NCI-H1105 (cell line): Measurements from ENCODE around the gene IFNK.

Experiments
- DNase-seq: peaks from one replicate; lab custom pipeline; 2025; lab: John Stamatoyannopoulos, UW

Gene IFNK

DNA sequence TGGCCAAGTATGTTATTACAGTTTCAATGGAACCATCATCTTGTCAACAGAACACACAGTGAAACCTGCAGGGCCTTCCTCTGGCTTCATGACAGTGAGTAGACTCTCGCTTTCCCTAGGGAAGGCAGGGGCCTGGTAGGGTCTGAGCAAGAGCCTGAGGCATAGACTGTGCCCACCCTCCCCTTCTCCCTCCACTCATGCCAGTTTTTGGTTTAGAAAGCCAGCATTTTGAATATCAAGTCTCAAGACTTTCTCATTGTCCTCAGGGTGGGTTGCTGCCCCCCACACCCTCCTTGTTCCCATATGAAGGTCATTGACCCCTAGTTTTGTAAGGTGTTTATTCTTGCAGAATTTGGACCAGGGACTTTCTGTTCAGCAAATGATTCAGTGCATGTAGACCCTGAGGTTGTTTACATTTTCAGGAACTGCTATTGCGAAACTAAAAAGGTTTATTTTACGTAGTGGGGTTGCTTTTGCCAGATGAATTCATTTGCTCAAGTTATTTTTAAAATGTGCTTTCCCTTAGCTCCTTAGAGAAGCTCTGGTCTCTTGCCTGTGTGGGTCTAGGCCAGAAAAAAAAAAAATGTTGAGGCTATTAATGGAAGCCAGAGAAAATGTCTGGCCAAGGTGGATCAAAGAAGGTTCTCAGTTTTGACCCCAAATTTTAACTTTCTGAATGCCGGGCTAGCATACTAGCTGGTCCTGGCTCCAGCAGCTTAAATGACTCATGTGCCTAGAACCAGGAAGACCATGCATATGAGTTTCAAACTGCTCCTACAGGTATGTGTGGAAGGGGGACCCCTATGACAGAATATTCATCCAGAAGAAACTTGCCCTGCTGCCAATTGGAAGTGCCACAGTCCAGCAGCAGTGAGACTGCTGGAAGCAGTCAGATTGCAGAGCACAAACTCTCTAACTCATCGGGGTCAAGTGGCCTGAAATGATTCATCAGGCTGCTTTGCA lies 15.7 kb downstream of the IFNK start:
- DNase-seq = no peak

GRCh38 chr9:27540502-27540901 lies 16.4 kb downstream of the IFNK start:
- no peak for DNase-seq

GRCh38 chr9:27541740-27542139 lies 17.6 kb downstream of the IFNK start:
- DNase-seq = no peak

DNA sequence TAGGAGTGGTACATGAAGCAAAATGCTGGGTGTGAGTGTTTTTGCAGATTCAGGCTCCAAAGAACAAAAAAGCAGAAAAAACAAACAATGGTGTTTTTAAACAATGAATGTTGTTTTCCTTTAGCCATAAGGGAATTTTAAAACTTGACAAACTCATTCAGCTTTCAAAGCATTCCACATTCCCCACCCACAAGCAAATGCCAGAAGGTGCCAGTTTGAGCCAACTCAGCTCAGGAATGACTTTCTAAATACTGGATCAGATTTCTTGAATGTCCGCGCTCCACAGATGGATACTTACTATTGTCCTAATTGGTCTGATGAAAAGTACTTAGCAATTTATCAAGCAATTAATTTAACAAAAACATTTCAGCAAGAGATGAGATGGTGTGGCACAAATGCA lies 18.4 kb downstream of the IFNK start:
- no peak for DNase-seq

GRCh38 chr9:27545471-27545870 lies 21.4 kb downstream of the IFNK start:
- no peak for DNase-seq

GRCh38 chr9:27548055-27548741 lies 24.1 kb downstream of the IFNK start:
- DNase-seq = no peak

- DNase-seq = no peak
These were observed 25.2 kb downstream of the IFNK start for GRCh38 chr9:27549196-27549755.

DNA sequence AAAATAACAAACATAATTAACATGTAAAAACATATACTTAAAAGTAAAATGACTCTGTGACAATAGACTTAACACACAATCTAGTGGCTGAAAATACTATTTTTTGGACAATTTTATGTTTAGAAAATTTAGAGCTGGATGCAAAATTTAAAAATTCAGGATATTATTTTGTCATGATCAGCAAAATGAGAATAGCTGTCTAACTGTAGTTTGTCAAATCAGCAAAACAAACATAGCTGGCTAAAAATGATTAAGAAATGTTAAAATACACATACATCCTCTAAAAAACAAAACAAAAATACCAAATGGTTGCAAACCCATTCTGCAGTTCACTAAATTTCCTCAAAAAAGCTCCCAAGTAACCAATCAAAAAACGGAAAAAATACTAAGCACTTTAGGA lies 30.6 kb downstream of the IFNK start:
- no peak for DNase-seq

DNA sequence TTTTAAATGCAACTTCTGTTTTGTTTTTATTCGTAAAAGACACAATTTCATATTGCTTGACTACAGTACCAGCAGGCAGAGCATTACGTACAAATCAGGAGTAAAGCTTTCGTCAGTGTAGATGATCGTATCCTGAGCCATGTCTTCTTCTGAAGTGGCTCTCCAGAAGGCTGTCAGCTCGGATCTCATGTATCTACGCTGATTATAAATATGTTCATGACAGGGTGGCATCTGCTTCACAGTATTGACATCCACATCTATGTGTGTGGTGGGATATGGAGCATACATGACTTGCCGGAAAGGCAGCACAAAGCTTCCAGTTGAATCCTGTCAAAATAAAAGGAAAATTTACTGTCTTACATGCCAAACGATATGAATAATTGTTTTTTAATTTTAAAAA lies 32.4 kb downstream of the IFNK start:
- no peak for DNase-seq

GRCh38 chr9:27558307-27558706 lies 34.2 kb downstream of the IFNK start:
- no peak for DNase-seq

DNA sequence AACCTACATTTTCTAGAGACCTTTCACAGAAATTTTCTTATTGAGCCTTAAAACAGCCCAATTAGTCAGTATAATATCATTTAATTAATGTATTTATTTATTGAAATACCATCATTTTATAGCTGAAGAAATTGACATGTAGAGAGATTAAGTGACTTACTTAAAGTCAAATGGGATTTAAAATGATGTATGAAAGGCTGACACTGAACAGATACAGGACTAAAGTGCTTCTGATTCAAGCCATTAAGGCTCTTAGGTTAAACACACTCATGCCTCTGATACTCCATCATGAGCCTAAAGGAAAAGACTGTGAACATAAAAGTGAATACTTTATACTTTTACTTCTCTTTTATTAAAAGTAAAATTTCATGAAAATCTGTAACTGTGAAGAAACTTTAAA lies 36.4 kb downstream of the IFNK start:
- DNase-seq = no peak

DNA sequence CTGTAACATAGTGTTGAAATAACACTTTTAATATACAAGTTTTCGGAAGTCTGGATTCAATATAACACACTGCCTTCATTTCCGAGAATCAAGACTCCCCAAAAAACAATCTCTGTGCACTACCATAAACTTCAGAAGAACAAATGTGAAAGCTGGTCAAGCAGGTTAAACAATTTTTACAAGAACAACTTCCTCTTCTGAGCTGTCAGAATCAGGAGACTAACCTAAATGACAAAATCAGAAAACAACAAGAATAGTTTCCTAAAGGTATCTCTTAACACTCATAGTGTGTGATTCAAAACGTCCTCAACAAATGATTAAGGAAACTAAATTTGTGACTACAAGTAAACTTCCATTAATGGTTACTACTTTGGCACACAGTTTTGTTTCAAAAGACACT lies 37.6 kb downstream of the IFNK start:
- DNase-seq = no peak

DNA sequence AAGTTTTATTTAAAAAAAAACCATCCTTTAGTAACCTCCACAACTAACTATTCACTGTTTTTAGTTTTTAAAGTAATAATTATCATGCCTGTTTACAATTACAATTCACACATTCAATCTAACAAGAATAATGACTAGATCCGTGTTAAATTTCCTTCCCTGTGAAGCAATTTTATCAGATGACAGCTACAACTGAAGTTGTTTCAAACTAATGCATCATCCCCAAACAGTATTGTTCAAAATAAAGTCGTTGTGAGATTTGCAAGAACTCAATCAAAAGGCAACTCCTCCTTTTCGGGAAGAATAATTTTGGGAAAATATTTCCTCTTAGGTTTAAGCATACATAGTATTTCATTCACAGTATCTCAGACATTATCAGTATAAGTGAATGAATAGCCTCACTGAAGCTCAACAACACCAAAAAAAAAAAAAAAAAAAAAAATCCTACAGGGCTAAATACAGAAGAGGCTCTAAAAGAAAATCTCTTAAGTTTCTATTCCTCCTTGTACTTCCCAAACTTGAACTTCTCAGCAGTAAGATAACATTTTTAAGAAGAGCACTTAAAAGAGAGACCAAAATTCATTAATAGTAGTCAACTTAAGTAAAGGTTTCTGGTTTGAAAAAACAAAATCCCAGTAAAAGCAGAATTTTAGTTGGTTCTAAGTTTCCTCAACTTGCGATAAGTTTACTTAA lies 39.8 kb downstream of the IFNK start:
- DNase-seq = no peak

DNA sequence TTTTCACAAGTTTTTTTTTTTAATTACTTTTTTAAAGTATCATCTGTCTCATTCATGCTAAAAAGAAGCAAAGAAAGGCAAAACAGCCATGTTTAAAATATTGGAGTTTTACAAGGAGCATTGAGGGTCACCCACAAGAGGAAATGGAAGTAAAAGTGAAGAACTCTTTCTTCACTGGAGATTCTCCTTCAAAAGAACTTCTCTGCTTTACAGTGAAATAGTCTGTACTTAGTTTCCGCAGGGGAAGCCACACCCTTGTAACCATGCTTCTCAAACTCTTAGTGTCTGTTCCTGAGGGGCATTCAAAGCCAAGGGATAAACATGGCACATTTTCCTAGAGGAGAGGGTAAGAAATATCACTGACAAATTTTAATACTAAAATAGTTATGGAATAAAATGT lies 40.6 kb downstream of the IFNK start:
- DNase-seq = no peak

DNA sequence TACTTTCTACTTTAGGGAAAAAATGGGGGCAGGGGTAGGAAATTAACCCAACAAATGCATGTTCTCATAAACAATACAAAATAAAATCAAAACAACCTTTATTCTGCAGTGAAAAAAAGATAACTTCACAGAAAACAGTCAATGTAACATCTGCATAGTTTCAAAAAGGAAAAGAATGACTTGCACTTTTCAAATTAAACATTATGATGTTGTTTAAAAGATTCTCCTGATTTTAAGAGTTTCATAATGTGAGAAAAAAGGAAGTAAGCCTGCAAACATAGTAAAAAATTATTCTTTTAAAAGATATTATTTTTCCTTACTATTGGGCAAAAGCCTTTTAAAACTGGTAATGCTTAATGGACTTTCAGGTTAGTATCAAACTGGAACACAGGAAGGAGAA lies 41.6 kb downstream of the IFNK start:
- DNase-seq = no peak

DNA sequence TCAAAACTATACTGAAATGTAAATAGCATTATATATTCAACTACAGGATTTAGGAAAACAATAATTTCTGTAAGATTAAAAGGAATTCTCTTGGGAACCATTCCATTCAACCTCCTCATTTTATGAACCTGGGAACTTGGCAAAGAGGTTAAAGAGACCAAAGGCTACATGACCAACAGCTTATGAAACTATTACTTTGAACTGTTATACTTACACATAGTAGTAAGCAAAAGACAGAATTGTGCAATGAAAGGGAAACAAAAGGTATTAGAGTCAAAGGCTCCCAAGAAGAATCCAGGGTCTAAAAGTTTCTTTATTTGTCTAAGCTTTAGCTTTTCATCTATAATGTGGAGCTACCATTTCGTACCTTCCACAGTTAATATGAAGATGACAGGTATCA lies 42.0 kb downstream of the IFNK start:
- DNase-seq = no peak

DNA sequence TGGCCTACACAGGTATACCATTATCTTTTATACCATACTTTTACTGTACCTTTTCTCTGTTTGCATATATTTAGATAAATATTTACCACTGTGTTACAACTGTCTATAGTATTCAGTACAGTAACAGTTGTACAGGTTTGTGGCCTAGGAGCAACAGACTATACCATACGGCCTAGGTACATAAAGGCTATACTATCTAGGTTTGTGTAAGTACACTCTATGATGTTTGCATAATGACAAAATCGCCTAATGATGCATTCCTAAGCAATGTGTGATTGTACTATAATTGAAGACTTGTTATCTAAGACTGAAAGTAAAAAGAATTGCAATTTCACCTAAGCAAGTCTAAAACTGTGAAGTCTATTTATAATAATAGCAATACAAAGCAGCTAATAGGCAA lies 45.3 kb downstream of the IFNK start:
- no peak for DNase-seq

- no peak for DNase-seq
These were observed 46.9 kb downstream of the IFNK start for GRCh38 chr9:27571011-27571410.

- peak; percentile 21 for DNase-seq
These were observed 48.0 kb downstream of the IFNK start for GRCh38 chr9:27572061-27572460.

- DNase-seq = peak; percentile 47
These were observed 48.5 kb downstream of the IFNK start for GRCh38 chr9:27572566-27572917.

DNA sequence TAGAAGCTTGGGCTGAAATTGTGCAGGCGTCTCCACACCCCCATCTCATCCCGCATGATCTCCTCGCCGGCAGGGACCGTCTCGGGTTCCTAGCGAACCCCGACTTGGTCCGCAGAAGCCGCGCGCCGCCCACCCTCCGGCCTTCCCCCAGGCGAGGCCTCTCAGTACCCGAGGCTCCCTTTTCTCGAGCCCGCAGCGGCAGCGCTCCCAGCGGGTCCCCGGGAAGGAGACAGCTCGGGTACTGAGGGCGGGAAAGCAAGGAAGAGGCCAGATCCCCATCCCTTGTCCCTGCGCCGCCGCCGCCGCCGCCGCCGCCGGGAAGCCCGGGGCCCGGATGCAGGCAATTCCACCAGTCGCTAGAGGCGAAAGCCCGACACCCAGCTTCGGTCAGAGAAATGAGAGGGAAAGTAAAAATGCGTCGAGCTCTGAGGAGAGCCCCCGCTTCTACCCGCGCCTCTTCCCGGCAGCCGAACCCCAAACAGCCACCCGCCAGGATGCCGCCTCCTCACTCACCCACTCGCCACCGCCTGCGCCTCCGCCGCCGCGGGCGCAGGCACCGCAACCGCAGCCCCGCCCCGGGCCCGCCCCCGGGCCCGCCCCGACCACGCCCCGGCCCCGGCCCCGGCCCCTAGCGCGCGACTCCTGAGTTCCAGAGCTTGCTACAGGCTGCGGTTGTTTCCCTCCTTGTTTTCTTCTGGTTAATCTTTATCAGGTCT lies 49.0 kb downstream of the IFNK start, which contains the start of gene C9orf72:
TSS of gene C9orf72 (minus strand) at position 564 of the 716 bp plus-strand sequence. CDS start 6,361 bp downstream, outside the sequence.
- DNase-seq = peak; percentile 83
